ENCODE data around the gene MAGT1. TPM values are rescaled to one million over a fixed set of nuclear protein-coding genes. Genes with fewer than 3 reads are reported as not detected.

The MAGT1 gene
- polyA plus RNA-seq, 1 of the 3 experiments (the other 2 are of a cell fraction), result 24.1 TPM

- CTCF ChIA-PET, result no interaction called here
- H3K27ac ChIP-seq (ENCODE audit: low read depth in 2 of 2, low read length in 1 of 2), result peak overlapping the region; percentile 87 to 96
- peaks cover 39% of the 10 kb centered on the region for H4K20me1 ChIP-seq (ENCODE audit: insufficient read depth)
Measured at GRCh38 chrX:77786365-77786680, 108.9 kb downstream of the MAGT1 start.

More at GRCh38 chrX:77786365-77786680, 108.9 kb downstream of the MAGT1 start:
- Histone ChIP-seq H3K9me2 (no peaks in the 10 kb centered on the region), H3F3A (replicated peaks; ENCODE audit: insufficient read depth) (peaks cover 5% of the 10 kb centered on the region), H3K4me1 (ENCODE audit: control insufficient read depth in 1 of 2, insufficient read depth in 2 of 2, low read depth in 1 of 2, low read length in 1 of 2) (no peaks in the 10 kb centered on the region; a peak in 2 of 4 replicates), H3K36me3 (replicated peaks in 1 of 2; ENCODE audit: control insufficient read depth in 1 of 2, insufficient read depth in 2 of 2, low read length in 1 of 2) (peaks cover 0 to 2% of the 10 kb centered on the region in 2 experiments), H3K4me2 (peak overlapping the region; percentile 79), H2AFZ (ENCODE audit: low read depth) (peak overlapping the region; percentile 96), H3K79me2 (ENCODE audit: insufficient read depth) (peaks cover 50% of the 10 kb centered on the region), H3K4me3 (ENCODE audit: low read depth in 2 of 2, low read length in 1 of 2) (peak overlapping the region; percentile 79 to 91), H3K27me3 (ENCODE audit: insufficient read depth) (no peaks in the 10 kb centered on the region), H3K9me3 (no peaks in the 10 kb centered on the region), H3K9ac (peak overlapping the region; percentile 99; the same call in 1 of the 2 replicates)
- no peak for DNase-seq
- POLR2A ChIA-PET, result no interaction called here
- WGBS (ENCODE audit: low lambda C conversion rate), result 2% methylated on average over 5 of the region's 5 CpGs
- TF ChIP-seq, protein P1, sequence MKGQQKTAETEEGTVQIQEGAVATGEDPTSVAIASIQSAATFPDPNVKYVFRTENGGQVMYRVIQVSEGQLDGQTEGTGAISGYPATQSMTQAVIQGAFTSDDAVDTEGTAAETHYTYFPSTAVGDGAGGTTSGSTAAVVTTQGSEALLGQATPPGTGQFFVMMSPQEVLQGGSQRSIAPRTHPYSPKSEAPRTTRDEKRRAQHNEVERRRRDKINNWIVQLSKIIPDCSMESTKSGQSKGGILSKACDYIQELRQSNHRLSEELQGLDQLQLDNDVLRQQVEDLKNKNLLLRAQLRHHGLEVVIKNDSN (IDR thresholded peaks at IDR 0.05; ENCODE audit: borderline replicate concordance, low read depth), result no peak
- TF ChIP-seq RFX5 (IDR thresholded peaks at IDR 0.05; ENCODE audit: low read length), result no peak
- TF ChIP-seq TCF12 (IDR thresholded peaks at IDR 0.05), result no peak
- TF ChIP-seq FOXJ3 (CRISPR knock-in tag; IDR thresholded peaks at IDR 0.05), result no peak; the same call in 1 of the 2 replicates
- TF ChIP-seq RCOR1 (IDR thresholded peaks at IDR 0.05; ENCODE audit: low read length), result no peak
- no peak for TF ChIP-seq TAF1 (IDR thresholded peaks at IDR 0.05; ENCODE audit: borderline replicate concordance, low read depth, low read length)
- no peak for TF ChIP-seq SMC3 (IDR thresholded peaks at IDR 0.05; ENCODE audit: low read depth, low read length)
- TF ChIP-seq CHD2 (IDR thresholded peaks at IDR 0.05; ENCODE audit: low read length, partially characterized antibody), result no peak
- no peak for TF ChIP-seq RAD21 (IDR thresholded peaks at IDR 0.05; ENCODE audit: low read length)
- no peak for TF ChIP-seq MEF2A (IDR thresholded peaks at IDR 0.05; ENCODE audit: borderline replicate concordance, low read depth)
- TF ChIP-seq MXI1 (IDR thresholded peaks at IDR 0.05; ENCODE audit: low read depth, low read length), result no peak
- no peak for TF ChIP-seq POLR2AphosphoS5 (IDR thresholded peaks at IDR 0.05; ENCODE audit: low read depth, low read length)
- no peak for TF ChIP-seq FOSL2 (IDR thresholded peaks at IDR 0.05; ENCODE audit: borderline replicate concordance, low read depth)
- no peak for TF ChIP-seq JUND (IDR thresholded peaks at IDR 0.05)
- TF ChIP-seq FOXM1 (IDR thresholded peaks at IDR 0.05; ENCODE audit: low read depth), result no peak
- no peak for TF ChIP-seq ZBTB33 (IDR thresholded peaks at IDR 0.05; ENCODE audit: borderline replicate concordance, low read depth)
- TF ChIP-seq, protein P2, sequence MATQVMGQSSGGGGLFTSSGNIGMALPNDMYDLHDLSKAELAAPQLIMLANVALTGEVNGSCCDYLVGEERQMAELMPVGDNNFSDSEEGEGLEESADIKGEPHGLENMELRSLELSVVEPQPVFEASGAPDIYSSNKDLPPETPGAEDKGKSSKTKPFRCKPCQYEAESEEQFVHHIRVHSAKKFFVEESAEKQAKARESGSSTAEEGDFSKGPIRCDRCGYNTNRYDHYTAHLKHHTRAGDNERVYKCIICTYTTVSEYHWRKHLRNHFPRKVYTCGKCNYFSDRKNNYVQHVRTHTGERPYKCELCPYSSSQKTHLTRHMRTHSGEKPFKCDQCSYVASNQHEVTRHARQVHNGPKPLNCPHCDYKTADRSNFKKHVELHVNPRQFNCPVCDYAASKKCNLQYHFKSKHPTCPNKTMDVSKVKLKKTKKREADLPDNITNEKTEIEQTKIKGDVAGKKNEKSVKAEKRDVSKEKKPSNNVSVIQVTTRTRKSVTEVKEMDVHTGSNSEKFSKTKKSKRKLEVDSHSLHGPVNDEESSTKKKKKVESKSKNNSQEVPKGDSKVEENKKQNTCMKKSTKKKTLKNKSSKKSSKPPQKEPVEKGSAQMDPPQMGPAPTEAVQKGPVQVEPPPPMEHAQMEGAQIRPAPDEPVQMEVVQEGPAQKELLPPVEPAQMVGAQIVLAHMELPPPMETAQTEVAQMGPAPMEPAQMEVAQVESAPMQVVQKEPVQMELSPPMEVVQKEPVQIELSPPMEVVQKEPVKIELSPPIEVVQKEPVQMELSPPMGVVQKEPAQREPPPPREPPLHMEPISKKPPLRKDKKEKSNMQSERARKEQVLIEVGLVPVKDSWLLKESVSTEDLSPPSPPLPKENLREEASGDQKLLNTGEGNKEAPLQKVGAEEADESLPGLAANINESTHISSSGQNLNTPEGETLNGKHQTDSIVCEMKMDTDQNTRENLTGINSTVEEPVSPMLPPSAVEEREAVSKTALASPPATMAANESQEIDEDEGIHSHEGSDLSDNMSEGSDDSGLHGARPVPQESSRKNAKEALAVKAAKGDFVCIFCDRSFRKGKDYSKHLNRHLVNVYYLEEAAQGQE (IDR thresholded peaks at IDR 0.05; ENCODE audit: low read depth, low read length), result no peak
- TF ChIP-seq, protein P3, sequence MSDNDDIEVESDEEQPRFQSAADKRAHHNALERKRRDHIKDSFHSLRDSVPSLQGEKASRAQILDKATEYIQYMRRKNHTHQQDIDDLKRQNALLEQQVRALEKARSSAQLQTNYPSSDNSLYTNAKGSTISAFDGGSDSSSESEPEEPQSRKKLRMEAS (IDR thresholded peaks at IDR 0.05; ENCODE audit: low read depth), result no peak
- TF ChIP-seq, protein P4, sequence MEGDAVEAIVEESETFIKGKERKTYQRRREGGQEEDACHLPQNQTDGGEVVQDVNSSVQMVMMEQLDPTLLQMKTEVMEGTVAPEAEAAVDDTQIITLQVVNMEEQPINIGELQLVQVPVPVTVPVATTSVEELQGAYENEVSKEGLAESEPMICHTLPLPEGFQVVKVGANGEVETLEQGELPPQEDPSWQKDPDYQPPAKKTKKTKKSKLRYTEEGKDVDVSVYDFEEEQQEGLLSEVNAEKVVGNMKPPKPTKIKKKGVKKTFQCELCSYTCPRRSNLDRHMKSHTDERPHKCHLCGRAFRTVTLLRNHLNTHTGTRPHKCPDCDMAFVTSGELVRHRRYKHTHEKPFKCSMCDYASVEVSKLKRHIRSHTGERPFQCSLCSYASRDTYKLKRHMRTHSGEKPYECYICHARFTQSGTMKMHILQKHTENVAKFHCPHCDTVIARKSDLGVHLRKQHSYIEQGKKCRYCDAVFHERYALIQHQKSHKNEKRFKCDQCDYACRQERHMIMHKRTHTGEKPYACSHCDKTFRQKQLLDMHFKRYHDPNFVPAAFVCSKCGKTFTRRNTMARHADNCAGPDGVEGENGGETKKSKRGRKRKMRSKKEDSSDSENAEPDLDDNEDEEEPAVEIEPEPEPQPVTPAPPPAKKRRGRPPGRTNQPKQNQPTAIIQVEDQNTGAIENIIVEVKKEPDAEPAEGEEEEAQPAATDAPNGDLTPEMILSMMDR (IDR thresholded peaks at IDR 0.05), result no peak
